GM12874 (cell line): ENCODE results near the gene CYP4F3.

Experiments
- CTCF ChIP-seq: IDR thresholded peaks from 2 replicates; pipeline ENCODE4 v1.5.1; 2011; ENCODE audit warnings: low read depth, mild to moderate bottlenecking, control low read depth, low read length, moderate library complexity; ENCODE audit not compliant: insufficient read depth

CYP4F3 gene

DNA sequence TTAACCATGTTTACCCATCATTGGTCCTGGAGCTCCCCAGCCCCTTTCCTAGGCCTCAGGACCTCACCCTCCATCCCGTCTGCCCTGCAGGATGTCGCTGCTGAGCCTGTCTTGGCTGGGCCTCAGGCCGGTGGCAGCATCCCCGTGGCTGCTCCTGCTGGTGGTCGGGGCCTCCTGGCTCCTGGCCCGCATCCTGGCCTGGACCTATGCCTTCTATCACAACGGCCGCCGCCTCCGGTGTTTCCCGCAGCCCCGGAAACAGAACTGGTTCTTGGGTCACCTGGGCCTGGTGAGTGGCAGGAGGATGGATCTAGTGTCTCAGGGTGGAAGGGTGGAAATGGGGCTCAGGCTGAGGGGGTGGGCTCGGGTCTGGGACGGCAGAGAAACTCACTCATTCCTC, 25.2 kb upstream of the CYP4F3 start:
- TF ChIP-seq CTCF, result no peak

- no peak for TF ChIP-seq CTCF
Observed at GRCh38 chr19:15616183-15616582, 24.5 kb upstream of the CYP4F3 start.

DNA sequence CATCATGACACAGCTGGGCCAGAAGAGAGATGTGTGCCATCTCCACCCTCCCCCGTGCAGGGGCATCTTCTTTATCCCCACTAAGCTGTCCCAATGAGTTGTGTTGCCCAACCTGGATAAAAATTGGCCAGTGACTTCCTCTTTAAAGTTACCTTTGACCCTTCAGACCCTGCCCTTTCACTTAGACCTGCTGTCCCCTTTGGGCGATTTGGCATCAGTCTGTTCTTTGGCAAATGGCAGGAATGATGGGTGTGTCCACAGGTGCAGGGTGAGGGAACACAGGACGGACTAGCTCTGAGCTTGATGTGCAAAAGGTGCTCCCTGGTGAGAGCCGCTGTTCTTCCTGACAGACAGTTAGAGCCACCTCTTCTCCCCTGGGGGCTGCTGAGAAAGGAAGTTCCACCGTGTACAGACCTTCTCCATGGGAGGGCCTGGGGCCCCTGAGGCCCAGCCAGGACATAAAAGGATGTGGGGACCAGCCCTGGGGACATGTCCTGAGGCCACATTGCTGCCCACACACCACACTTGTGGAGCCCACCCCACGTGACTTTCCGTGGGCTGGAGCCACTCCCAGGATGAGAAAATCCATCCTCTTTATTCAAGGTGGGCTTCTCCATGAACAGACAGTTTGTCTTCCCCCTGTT, 23.9 kb upstream of the CYP4F3 start:
- no peak for TF ChIP-seq CTCF

DNA sequence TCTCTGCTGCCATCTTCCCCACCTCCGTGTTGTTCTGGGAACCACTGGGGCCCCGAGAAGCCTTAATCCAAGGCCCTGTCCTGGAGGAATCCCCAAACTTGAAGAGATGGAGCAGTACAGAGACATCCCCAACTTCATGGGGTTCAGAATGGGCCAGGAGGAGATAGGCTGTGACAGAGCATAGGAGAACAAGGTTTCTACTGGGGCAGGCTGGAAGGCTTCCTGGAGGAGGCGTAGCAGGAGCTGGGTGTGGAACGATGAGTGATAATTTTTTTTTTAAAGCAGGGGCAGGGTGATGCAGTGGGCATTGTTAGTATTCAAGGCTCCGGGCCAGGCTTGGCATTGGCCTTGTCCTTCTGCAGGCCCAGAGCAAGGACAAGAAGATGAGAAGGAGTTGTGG, 22.4 kb upstream of the CYP4F3 start:
- TF ChIP-seq CTCF, result no peak

GRCh38 chr19:15621801-15622200, 18.9 kb upstream of the CYP4F3 start:
- TF ChIP-seq CTCF, result no peak

DNA sequence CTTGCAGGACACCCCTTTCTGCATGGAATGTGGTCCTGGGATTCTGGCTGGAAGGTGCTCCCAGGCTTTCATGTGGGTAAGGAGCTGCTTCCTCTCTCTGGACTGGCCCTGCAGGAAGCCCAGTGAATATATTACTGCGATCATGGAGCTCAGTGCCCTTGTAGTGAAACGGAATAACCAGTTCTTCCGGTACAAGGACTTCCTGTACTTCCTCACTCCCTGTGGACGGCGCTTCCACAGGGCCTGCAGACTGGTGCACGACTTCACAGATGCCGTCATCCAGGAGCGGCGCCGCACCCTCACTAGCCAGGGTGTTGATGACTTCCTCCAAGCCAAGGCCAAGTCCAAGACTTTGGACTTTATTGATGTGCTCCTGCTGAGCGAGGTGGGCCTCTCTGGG, 17.7 kb upstream of the CYP4F3 start:
- TF ChIP-seq CTCF, result no peak

GRCh38 chr19:15623711-15624318, 16.9 kb upstream of the CYP4F3 start:
- TF ChIP-seq CTCF, result no peak
